AML-193 (cell line): Measurements from ENCODE around the gene AGAP1.
"Not testable (repeated sequence)": the region's sequence is repeated elsewhere in the genome, so short reads cannot be mapped to it uniquely, and the experiment has no call there.

Experiments used
- DNase-seq, 2 experiments: peaks; one replicate each; lab custom pipeline; 2025; lab: John Stamatoyannopoulos, UW

The AGAP1 gene

GRCh38 chr2:235944591-235944990 is 450.7 kb downstream of the AGAP1 start:
- DNase-seq, result no peak

- no peak for DNase-seq
These were observed 451.8 kb downstream of the AGAP1 start for GRCh38 chr2:235945608-235946140.

GRCh38 chr2:235946590-235946989 is 452.7 kb downstream of the AGAP1 start:
- no peak for DNase-seq

- DNase-seq, result not testable (repeated sequence)
These were observed 453.2 kb downstream of the AGAP1 start for GRCh38 chr2:235947055-235947454.

GRCh38 chr2:235949567-235950472 is 456.0 kb downstream of the AGAP1 start:
- no peak for DNase-seq

GRCh38 chr2:235950473-235950809 is 456.6 kb downstream of the AGAP1 start:
- no peak for DNase-seq

- DNase-seq, result no peak
These were observed 457.6 kb downstream of the AGAP1 start for GRCh38 chr2:235951493-235951892.

- DNase-seq, result no peak
These were observed 458.1 kb downstream of the AGAP1 start for GRCh38 chr2:235951982-235952381.

GRCh38 chr2:235952714-235953113 is 458.9 kb downstream of the AGAP1 start:
- DNase-seq, result no peak

- DNase-seq, result no peak
These were observed 460.4 kb downstream of the AGAP1 start for GRCh38 chr2:235954281-235954680.

- no peak for DNase-seq
These were observed 461.1 kb downstream of the AGAP1 start for GRCh38 chr2:235954888-235955480.

- DNase-seq, result no peak
These were observed 461.8 kb downstream of the AGAP1 start for GRCh38 chr2:235955664-235956063.

GRCh38 chr2:235956281-235956970 is 462.6 kb downstream of the AGAP1 start:
- no peak for DNase-seq

- DNase-seq, result no peak
These were observed 463.4 kb downstream of the AGAP1 start for GRCh38 chr2:235957251-235957650.

GRCh38 chr2:235958221-235958930 is 464.5 kb downstream of the AGAP1 start:
- DNase-seq, result no peak

- DNase-seq, result no peak
These were observed 465.1 kb downstream of the AGAP1 start for GRCh38 chr2:235958931-235959410.

- no peak for DNase-seq
These were observed 466.3 kb downstream of the AGAP1 start for GRCh38 chr2:235960011-235960715.

GRCh38 chr2:235960716-235961640 is 467.1 kb downstream of the AGAP1 start:
- no peak for DNase-seq

GRCh38 chr2:235961711-235962110 is 467.9 kb downstream of the AGAP1 start:
- DNase-seq, result no peak
